ENCODE data around the gene SKI. TPM values are rescaled to one million over a fixed set of nuclear protein-coding genes. Genes with fewer than 3 reads are reported as not detected.

Gene SKI
- polyA plus RNA-seq, 3 donors, result 0.20 to 6.6 (median 0.25) TPM

GRCh38 chr1:2344121-2344681 lies 116.1 kb downstream of the SKI start:
- Mint-ChIP-seq H3K27me3 (ENCODE audit: low read depth in 3 of 3) (peaks cover 1 to 4% (median 4%) of the 10 kb centered on the region in 3 donors), H3K4me1 (no peaks in the 10 kb centered on the region), H3K4me3 (no peak overlapping the region), H3K36me3 (no peaks in the 10 kb centered on the region), H3K27ac (no peak overlapping the region), H3K9me3 (peaks cover 0 to 1% (median 0%) of the 10 kb centered on the region in 7 donors)
- H3K36me3 ChIP-seq (replicated peaks in 1 of 2; ENCODE audit: control insufficient read depth in 1 of 2, insufficient read depth in 2 of 2, low read length in 2 of 2), result no peaks in the 10 kb centered on the region
- intact Hi-C loops (cut with micrococcal nuclease), result no loop called here
- H4K20me1 ChIP-seq (ENCODE audit: insufficient read depth, low read length), result no peaks in the 10 kb centered on the region
- no peak overlapping the region for H2AFZ ChIP-seq (ENCODE audit: insufficient read depth, low read depth, low read length, poor library complexity, severe bottlenecking)
- 96% methylated on average over 22 of the region's 24 CpGs for WGBS (ENCODE audit: insufficient coverage)
- no peaks in the 10 kb centered on the region for H3K4me1 ChIP-seq (ENCODE audit: control insufficient read depth in 1 of 2, insufficient read depth in 2 of 2, low read length in 2 of 2)
- H3K9me3 ChIP-seq (replicated peaks in 1 of 2; ENCODE audit: control insufficient read depth in 1 of 2, insufficient read depth in 1 of 2, low read length in 2 of 2), result no peaks in the 10 kb centered on the region
- H3K4me3 ChIP-seq (replicated peaks in 1 of 3; ENCODE audit: low read depth in 2 of 3, low read length in 3 of 3), result no peak overlapping the region
- DNase-seq, result no peak
- no peak overlapping the region for H3K9ac ChIP-seq (ENCODE audit: insufficient read depth, low read length, poor library complexity, severe bottlenecking)
- no peaks in the 10 kb centered on the region for H3K79me2 ChIP-seq (ENCODE audit: insufficient read depth, low read length)
- TF ChIP-seq, protein P1, sequence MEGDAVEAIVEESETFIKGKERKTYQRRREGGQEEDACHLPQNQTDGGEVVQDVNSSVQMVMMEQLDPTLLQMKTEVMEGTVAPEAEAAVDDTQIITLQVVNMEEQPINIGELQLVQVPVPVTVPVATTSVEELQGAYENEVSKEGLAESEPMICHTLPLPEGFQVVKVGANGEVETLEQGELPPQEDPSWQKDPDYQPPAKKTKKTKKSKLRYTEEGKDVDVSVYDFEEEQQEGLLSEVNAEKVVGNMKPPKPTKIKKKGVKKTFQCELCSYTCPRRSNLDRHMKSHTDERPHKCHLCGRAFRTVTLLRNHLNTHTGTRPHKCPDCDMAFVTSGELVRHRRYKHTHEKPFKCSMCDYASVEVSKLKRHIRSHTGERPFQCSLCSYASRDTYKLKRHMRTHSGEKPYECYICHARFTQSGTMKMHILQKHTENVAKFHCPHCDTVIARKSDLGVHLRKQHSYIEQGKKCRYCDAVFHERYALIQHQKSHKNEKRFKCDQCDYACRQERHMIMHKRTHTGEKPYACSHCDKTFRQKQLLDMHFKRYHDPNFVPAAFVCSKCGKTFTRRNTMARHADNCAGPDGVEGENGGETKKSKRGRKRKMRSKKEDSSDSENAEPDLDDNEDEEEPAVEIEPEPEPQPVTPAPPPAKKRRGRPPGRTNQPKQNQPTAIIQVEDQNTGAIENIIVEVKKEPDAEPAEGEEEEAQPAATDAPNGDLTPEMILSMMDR (IDR thresholded peaks at IDR 0.05), result no peak
- no peaks in the 10 kb centered on the region for H3K27me3 ChIP-seq (ENCODE audit: control insufficient read depth in 2 of 2, insufficient read depth in 2 of 2, low read length in 2 of 2)
- H3K4me2 ChIP-seq (replicated peaks; ENCODE audit: extremely low read depth, low read length, poor library complexity, severe bottlenecking), result no peak overlapping the region
- no peak overlapping the region for H3K27ac ChIP-seq (ENCODE audit: low read depth in 1 of 2, low read length in 2 of 2)

DNA sequence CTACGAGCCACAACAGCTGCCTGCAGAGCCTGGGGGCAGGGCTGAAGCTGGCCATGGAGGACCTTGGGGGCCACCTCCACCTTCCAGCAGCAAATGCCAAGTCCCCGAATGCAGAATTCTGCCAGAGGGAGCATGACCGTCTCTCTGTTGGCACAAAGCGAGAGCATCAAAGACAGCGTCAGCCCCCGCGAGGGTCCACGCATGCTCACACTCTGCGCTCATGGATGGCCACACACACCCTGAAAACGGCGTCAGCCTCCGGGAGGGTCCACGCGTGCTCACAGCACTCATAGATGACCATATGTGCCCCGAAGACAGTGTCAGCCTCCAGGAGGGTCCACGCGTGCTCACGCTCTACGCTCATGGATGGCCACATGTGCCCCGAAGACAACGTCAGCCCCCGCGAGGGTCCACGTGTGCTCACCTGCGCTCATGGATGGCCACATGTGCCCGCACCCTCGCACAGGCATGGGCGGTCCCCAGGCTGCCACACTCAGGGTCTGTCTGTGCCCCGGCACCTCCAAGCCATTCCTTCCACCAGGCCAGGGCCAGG lies 116.7 kb downstream of the SKI start:
- Mint-ChIP-seq H3K9me3 (peaks cover 0 to 1% (median 0%) of the 10 kb centered on the region in 7 donors), H3K27ac (no peak overlapping the region), H3K4me3 (no peak overlapping the region), H3K27me3 (ENCODE audit: low read depth in 3 of 3) (peaks cover 1 to 5% (median 4%) of the 10 kb centered on the region in 3 donors), H3K36me3 (no peaks in the 10 kb centered on the region), H3K4me1 (no peaks in the 10 kb centered on the region)
- Histone ChIP-seq H3K9ac (ENCODE audit: insufficient read depth, low read length, poor library complexity, severe bottlenecking) (no peak overlapping the region), H3K9me3 (replicated peaks in 1 of 2; ENCODE audit: control insufficient read depth in 1 of 2, insufficient read depth in 1 of 2, low read length in 2 of 2) (no peaks in the 10 kb centered on the region), H3K4me1 (ENCODE audit: control insufficient read depth in 1 of 2, insufficient read depth in 2 of 2, low read length in 2 of 2) (no peaks in the 10 kb centered on the region), H3K4me3 (replicated peaks in 1 of 3; ENCODE audit: low read depth in 2 of 3, low read length in 3 of 3) (no peak overlapping the region), H4K20me1 (ENCODE audit: insufficient read depth, low read length) (no peaks in the 10 kb centered on the region), H2AFZ (ENCODE audit: insufficient read depth, low read depth, low read length, poor library complexity, severe bottlenecking) (no peak overlapping the region), H3K36me3 (replicated peaks in 1 of 2; ENCODE audit: control insufficient read depth in 1 of 2, insufficient read depth in 2 of 2, low read length in 2 of 2) (no peaks in the 10 kb centered on the region), H3K79me2 (ENCODE audit: insufficient read depth, low read length) (no peaks in the 10 kb centered on the region), H3K27ac (ENCODE audit: low read depth in 1 of 2, low read length in 2 of 2) (no peak overlapping the region), H3K4me2 (replicated peaks; ENCODE audit: extremely low read depth, low read length, poor library complexity, severe bottlenecking) (no peak overlapping the region), H3K27me3 (ENCODE audit: control insufficient read depth in 2 of 2, insufficient read depth in 2 of 2, low read length in 2 of 2) (no peaks in the 10 kb centered on the region)
- DNase-seq, result no peak
- TF ChIP-seq, protein P1 (IDR thresholded peaks at IDR 0.05), result no peak
- intact Hi-C loops (cut with micrococcal nuclease), result no loop called here
- WGBS (ENCODE audit: insufficient coverage), result 98% methylated on average over 29 of the region's 29 CpGs

Data from CD14-positive monocyte (primary cell).